T-helper 9 cell (primary cell): ENCODE results near the gene UBE2E1.

Source experiments
- DNase-seq: peaks from one replicate; pipeline ENCODE4 v3.0.0-alpha.2; 2020

The UBE2E1 gene

DNA sequence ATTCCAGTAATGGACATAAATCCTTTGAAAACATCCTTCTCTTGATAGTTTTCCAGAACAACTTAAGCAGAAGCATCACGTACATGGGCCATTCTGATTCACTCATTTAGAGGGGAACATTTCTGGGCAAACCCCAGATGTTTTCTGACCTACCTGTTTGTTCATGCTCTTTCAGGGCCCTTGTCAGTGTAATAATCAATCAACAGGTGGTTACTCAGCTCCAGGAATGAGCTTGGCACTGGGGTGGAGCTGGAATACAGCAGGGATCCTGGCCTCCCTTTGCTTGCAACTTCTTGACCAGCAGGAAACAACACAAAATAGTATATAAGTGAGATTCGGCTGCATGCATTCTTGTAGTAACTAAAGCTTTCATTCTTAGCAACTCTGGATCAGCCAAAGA, 9.2 kb upstream of the UBE2E1 start:
- DNase-seq: no peak

DNA sequence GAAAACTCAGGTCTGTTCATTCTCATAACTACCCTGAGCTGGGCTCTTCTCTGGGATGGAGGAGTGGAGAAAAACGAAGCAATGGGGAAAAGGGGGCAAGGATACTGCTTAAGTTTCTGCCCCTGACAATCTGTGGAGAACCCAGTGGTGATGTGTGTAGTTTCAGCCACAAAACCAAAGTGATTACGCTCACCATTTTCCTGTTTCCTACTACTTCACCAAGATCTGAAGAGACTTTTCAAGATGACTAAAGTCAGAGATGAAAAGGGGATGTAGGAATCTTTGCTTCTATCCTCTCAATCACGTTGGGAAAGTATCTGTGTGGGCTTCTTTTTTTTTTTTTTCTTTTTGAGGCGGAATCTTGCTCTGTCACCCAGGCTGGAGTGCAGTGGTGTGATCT, 8.3 kb upstream of the UBE2E1 start:
- DNase-seq: no peak

DNA sequence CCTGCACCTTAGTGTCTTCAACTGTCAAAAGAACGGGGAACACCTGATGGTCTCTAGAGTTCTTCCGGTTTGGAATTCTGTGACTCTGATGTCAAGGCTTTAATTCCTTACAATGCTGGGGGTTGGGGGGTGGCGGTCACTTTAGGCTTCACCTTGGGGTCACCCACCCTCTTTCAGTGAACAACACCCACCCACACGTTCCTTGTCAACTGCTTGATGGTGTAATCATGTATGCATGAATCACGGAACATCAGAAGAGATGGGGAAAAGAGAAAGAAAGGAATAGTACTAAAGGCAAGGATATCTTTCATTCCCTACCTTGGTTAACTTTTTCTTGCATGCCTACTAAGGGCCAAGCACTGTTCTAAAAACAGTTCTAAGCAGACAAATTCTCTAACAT, 7.3 kb upstream of the UBE2E1 start:
- no peak for DNase-seq

DNA sequence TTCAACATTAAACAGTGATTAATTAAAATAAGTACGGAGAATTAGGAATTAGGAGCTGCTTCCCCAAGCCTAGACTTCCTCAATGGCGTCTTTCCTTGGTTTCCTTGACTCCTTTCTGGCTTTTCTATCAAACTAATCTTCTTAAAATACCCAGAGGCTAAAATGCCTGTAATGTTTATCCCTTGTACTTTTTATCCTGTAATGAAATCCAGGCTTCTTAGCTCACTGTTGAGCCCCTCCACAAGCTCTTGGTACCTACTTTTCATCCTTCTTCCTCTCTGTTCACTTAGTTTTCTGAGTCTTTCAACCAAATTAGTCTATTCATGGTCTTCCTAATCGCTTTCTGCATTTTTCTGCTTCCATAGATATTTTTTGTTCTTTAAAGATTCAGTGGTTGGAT, 6.9 kb upstream of the UBE2E1 start:
- DNase-seq: no peak

DNA sequence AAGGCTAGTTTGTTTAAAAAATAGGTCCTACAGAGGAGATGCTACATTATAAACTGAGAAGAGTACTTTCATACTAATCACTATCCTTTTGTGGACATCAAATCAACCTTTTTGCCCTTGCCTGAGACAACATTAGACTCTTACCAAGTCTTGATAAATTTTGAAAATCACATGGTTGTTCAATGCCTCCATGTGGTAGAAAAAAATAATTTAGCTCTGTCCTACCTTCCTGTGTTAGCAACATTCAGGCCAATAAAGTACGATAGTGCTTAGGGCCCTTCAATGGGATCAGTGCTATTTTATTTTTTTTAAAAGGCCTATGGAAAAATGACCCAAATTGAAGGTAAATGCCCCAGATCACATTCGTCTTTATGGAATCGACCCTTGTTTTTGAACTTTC, 5.0 kb upstream of the UBE2E1 start:
- DNase-seq: no peak

DNA sequence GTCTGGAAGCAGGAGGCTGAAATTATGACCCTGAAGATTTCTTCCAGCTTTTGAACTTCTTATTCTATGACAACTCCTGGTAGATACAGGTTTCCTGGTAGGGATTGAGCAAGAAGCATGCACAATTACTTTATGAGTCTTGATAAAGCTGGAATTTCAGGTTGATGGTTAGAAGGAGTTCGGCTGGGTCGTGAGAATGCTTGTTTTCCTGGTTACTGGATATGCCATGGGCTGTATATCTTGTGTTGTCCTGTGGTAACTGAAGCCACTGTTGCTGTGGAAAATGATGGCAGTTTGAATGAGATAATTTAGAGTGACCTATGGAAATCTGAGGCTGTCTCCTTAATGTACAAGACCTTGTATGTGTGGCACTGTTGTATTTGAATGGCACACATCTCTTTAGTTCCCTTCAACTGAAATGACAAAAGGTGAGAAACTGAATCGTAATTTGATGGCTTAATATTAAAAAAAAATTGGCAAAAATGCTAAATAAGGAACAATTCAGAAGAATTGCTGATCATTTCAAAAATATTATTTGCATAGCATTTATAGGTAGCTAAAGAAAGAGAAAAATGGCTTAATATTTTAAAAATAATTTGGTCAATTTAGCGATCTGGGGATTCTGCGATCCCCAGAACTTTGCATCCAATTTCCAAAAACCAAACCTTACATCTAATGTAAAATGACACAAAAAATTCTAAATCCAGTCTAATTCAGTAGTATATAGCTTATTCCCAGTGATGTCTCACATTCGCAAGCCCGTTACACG, 1.1 kb upstream of the UBE2E1 start:
- DNase-seq: no peak

DNA sequence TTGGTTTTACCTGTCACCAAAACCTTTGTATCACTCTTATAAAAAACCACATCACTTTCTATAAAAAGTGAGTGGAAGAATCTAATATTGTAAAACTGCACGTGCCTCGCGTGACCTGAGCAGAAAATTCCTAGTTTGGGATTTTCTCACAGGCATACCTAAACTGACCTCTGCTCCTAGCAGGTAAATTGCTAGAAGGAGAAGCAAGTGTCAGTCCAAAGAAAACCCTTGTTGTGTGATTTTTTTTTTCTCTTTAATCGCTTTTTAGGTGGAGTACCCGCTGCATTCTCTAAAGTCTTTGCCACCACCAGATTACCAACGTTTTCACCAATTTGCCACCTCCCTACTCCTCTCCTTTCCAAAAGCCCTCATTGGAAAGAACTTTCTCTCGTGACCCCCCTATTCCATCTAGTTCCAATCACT, 534 bp upstream of the UBE2E1 start:
- DNase-seq: no peak

DNA sequence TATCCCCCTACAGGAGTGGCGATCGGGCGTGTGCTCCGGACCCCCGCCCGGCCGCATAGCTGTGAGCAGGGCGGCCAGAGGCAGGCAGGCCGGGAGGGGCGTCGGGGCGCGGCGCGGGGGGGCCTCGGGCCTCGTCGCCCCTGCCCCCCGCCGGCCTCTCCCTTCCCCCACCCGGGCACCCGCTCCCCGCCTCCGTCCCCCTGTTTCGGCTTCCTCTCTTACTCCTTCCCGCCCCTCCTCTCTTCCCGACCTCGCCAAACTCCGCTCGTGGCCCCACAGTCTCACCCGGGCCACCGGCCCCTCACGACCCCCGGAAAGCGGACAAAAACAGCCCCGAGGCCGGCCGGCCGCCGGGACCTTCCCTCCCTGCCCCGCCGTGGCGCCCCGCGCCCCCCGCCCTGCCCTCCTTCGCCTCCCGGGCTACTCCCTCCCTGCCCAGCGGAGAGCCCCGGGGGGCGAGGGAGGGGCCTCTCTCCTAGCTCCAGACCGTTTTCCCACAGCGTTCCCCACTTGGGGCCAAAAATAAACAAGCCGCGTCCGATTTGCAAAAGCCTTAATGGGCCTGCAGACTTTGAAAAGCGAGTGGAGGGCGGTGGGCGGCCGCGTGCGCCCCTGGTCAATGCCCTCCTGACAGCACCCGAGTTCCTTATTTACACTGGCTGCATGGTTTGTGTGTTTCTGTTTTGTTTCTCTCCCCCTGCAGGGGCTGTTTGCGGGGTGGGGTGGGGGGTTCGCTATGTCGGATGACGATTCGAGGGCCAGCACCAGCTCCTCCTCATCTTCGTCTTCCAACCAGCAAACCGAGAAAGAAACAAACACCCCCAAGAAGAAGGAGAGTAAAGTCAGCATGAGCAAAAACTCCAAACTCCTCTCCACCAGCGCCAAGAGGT, 1.0 kb downstream of the UBE2E1 start:
- peak; percentile 1 for DNase-seq

DNA sequence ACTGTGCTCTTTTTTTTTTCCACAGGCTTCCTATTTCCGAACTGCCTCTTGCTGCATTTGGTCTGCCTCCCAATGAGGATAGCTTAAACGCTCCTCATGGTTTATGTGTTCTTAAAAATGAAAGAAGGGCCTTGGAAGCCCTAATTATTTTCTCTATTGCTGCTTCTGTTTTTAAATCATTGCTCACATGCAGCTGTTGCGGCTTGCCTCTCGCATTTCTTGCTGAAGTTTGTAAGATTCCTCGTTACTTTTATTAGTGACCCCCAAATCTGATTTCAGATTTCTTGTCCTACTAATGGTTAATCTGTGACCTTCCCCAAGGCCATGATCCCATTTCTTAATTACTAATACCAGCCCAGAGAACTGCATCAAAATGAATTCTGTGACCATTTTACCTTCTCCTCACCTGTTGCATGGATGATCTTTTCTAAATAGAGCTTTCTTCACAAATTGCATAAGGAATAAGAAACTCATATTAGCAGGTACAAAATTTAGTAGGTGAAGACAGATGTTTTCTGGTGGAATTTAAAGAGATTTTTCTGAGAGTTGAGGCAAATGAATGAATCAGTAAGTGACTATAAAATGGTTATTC, 1.8 kb downstream of the UBE2E1 start:
- DNase-seq: no peak

DNA sequence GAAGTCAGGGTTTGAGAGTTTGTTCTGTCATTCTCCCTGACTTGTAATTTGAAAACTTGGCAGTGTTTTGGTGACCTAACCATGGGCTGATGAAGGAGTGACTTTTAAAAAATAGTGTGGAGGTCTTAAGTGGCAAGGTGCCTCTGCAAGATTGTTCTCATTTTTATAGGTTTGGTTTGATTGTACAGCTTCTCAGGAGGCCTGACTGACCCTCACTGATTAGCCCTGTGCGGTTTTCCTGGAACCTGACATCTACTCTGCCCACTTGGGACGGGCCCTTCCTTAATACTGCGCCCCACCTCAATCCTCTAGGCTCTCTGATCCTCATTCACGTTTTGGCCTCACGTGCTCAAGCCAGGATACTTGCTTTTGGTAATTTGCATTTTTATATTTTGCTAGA, 2.8 kb downstream of the UBE2E1 start:
- no peak for DNase-seq

DNA sequence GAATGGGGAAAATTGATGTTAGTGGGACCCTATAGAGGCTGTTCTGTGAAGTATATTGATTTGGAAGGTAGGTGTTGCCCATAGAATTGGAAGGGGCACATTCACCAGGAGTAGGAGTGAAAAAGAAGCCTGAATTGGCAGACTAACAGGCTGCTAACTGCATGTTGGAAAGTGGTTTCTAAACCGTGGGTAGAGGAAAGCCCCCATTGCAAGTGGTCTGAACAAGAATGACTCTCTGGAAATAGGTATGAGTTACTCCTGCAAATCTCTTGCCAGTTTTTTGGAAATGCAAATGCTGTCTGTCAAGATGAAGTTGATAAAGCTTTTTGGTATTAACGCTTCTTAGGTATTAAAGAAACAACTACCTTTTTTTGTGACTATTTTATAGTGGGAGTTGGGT, 3.5 kb downstream of the UBE2E1 start:
- DNase-seq: no peak

DNA sequence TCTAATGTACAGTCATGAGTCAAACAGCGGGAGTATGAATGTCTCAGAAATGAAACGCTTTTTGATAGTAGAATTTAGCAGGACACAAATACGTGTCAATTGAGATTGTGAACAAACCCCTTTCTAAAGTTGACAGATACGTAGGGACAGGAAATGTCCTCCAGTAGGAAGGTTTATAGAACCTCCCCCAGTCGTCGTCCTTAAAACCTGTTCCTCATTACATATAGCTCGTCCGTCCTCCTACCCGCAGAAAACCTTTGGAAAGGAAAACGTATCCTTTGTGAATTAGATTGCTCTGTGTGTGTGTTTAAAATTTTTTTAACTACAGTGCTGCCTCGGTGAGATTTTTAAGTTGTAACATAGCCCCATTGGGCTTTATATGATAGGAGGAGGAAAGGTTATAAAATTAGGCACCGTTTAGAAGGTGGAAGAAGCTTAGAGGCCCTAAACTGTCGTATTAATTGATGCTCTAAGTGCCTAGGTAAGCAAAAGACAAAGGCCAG, 4.1 kb downstream of the UBE2E1 start:
- no peak for DNase-seq

DNA sequence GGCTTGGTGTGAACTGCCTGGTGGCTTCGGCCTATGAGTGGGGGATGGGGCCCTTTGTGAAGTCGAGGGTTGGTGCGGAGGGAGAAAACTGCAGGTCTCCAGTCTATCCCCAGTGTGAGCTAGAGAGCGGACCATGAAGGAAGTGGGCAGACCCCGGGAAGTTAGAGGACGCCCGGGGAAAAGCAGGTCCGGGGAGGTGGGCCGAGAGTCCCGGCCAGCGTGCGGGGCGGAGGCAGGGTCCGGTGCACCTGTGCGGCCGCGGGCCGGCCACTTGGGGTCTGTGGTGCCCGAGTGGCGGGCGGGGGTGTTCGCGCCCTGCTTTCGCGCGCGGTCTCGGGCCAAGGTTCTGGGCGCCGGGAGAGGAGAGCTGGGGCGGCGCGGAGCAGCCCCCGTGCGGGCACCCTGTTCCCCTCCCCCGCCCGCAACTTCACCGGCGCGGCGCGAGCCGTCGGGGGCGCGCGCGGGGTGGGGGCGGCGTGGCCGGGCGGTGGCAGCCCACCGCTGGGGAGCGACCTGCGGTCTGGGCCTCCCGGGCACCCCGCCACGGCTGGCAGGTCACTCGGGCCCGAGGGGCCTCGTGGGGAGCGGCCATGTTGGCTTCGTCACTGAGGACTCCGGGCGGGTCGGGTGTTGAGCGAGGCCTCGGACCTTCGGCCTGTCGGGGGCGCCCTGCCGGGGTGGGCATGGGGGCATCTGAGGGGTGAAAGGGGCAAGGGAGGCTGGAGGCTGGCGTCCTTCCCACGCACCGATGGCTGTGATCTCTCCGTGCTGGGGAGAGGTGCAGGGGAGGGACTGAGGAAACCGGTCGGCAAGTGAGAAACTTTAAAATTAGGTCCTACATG, 4.8 kb downstream of the UBE2E1 start:
- peak; percentile 20 for DNase-seq

DNA sequence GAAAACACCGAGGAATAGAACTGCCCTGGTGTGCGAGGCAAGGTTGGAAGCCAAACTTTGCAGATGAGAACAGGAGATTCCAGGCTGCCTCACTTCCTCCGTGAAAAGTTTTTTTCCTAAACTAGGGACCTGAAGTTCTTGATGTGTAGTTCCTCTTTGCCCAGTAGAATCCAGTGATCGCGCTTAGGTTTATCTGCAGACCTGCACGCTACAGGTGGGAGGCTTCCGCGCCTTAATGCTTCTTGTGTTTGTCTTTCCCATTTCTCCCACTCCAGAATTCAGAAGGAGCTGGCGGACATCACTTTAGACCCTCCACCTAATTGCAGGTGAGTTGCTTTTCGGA, 5.4 kb downstream of the UBE2E1 start:
- DNase-seq: no peak

DNA sequence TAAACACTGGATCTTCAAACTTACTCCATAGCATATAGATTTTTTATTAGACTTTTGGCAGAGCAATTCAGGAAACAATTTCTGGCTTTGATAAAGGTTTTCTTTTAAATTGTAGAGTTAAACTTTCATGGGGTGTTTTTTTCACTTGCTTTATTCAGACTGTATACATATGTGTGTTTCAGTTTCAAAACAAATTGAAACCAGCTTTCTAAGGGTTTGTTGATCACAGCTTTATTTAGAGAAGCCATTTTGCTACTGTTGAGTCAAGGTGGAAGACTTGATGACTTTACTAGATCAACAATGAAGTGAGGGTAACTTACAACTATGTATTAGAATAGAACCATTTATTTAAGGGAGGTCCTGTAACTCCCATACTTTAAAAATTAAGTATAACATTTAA, 6.2 kb downstream of the UBE2E1 start:
- no peak for DNase-seq

DNA sequence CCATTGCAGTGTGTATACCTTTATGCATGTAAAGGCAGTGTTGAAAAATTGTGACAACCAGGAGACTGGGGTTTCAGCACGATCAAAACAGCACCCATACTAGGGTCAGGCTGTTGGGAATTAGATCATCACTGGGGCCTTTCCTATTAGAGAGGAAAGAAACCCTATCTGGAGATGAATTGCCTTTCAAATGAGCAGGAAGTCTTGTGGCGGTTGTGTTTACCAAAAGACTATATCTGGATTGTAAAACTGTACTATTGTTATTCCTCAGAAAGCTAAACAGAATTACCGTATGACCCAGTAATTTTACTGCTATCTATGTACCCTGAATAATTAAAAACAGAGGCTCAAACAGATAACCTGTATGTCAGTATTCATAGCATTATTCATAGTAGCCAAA, 10.1 kb downstream of the UBE2E1 start:
- DNase-seq: no peak

DNA sequence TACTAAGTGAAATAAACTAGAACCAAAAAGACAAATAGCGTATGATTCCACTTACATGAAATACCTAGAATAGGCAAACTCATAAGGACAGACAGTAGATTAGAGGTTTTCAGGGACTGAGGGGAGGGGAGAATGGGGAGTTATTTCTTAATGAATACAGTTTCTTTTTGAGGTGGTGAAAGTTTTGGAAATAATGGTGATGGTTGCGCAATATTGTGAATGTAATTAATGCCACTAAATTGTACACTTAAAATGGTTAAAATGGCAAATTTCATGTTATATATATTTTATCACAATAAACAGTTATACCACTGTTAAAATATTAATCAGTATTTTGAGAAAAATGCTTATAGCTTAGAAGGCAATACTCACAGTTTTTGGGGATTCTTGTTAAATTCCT, 11.0 kb downstream of the UBE2E1 start:
- DNase-seq: no peak

DNA sequence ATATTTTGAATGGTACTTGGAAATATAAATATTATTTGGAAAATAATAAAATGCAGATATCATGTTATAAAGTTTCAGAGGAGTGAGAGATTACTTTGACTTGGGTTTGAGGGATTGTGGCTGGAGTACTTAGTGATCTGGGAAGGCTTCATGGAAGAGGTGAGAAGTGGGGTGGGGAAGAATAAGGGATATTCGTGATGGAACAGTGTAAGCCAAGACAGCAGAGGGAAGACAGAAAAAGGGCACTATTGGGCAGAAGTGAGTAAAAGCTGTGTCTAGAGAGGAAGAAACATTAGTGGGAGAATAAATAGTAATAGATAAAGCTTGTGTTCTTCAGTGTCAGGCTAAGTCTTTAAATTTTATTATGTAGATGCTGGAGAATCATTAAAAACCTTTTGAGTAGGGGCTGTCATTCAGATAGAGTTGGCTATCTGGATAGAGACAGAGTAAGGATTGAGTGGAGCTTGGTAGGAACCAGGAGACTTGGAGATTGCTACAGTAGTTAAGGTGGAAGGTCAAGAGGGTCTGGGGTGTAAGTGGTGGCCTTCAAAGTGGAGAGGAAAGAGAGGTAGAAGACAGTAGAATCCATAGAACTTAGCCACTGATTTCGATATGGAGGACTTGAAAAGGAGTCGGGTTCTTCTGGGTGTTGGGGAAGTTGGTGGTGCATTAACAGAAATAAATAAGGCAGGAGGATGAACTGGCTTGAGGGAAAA, 11.9 kb downstream of the UBE2E1 start:
- no peak for DNase-seq

DNA sequence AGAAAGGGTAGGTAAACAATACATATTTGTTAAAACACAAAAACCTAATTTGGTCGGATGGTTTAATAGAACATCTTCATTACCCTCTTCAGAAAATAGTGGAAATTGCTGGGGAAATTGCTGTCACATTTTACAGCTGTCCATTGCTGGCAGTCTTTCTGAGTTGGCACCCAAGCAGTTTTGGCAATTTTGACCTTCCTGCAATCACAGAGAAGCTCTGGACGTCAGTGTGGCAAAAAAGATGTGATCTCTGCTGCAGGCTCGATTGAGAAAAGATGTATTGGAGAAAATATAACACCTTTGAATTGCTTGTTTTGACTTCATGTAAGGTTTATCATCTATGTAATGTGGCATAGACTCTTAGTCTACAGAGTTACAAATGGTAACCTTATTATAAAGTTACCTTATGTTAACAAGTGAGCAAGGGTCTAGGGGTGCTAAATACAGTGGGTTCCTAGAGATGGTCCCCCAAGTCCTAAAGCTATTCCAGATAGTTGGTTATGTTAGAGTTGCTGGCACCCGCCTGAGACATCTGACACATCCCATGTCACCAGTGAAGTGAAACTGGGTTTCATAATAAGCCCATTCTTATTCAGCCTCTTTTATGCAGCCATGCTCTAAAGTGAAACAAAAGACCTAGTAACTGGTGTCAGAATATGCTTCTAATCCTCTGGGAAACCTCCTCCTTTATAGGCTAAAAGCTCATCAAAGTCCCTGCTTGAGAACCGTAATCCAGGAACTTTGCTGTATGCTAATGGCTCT, 14.0 kb downstream of the UBE2E1 start:
- no peak for DNase-seq

DNA sequence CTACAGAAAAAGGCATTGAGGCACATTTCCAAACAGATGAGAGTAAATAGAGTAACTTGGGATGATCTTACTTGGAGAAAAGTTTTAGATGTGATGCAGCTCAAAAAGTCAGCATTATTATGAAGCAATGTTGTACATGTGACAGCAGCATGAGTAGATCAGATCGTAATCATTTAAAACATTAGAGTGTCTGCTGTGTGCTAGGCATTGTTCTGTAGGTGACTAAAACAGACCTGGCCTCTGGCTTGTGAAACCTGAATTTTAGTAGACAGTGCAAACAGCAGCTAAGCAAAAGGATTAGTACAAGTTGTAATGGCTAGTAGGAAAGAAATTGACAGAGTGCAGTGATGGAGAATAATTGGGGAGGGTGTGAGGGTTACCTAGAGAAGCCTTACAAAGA, 15.1 kb downstream of the UBE2E1 start:
- no peak for DNase-seq

DNA sequence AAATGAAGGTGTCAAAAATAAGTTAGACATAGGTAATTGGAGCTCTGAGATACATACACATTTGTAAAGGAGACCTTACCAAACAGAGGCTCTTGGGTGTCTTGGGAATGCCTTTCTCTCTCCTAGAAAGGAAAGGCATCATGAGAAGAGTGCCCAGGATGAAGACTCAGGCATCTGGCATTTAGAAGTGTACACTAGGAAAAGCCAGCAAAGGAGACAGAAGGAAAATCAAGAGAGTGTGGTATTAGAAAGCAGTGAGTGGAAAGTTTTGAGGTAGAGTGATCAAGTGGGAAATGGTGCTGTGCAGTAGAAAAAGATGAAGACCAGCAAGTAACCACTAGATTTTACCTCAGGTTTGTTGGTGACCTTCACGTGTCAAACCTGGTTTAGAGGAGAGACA, 16.1 kb downstream of the UBE2E1 start:
- no peak for DNase-seq
